ENCODE results near the gene OXGR1. TPM values are rescaled to one million over a fixed set of nuclear protein-coding genes. Genes with fewer than 3 reads are reported as not detected.

Gene OXGR1
- total RNA-seq, 1 donor from 2014 or later, result 0.74 TPM

- intact Hi-C loops (cut with DNase I), result no loop called here
- H3K4me1 ChIP-seq, result no peaks in the 10 kb centered on the region
- no peak for TF ChIP-seq POLR2A (IDR thresholded peaks at IDR 0.05)
- H3K27ac ChIP-seq, result no peak overlapping the region
- H3K9me3 ChIP-seq, result no peaks in the 10 kb centered on the region
- no peak for DNase-seq (ENCODE audit: extremely low spot score in 2 of 2)
- H3K4me3 ChIP-seq, result no peak overlapping the region
- H3K36me3 ChIP-seq, result no peaks in the 10 kb centered on the region
- H3K27me3 ChIP-seq, result no peaks in the 10 kb centered on the region
Observed at GRCh38 chr13:97012251-97013048, 18.2 kb upstream of the OXGR1 start.

GRCh38 chr13:97011446-97012131, 17.3 kb upstream of the OXGR1 start:
- Histone ChIP-seq H3K27ac (no peak overlapping the region), H3K4me1 (no peaks in the 10 kb centered on the region), H3K27me3 (no peaks in the 10 kb centered on the region), H3K4me3 (no peak overlapping the region), H3K9me3 (no peaks in the 10 kb centered on the region), H3K36me3 (no peaks in the 10 kb centered on the region)
- intact Hi-C loops (cut with DNase I), result no loop called here
- no peak for DNase-seq (ENCODE audit: extremely low spot score in 2 of 2)
- no peak for TF ChIP-seq CTCF (IDR thresholded peaks at IDR 0.05)
- TF ChIP-seq POLR2AphosphoS5 (IDR thresholded peaks at IDR 0.05; ENCODE audit: insufficient read depth in 1 of 2, low read depth in 1 of 2), result no peak
- no peak for TF ChIP-seq POLR2A (IDR thresholded peaks at IDR 0.05)

- no peaks in the 10 kb centered on the region for H3K27me3 ChIP-seq
- DNase-seq (ENCODE audit: extremely low spot score in 2 of 2), result no peak
- no peaks in the 10 kb centered on the region for H3K4me1 ChIP-seq
- no peaks in the 10 kb centered on the region for H3K36me3 ChIP-seq
- no peak overlapping the region for H3K4me3 ChIP-seq
- H3K9me3 ChIP-seq, result no peaks in the 10 kb centered on the region
- TF ChIP-seq CTCF (IDR thresholded peaks at IDR 0.05) (no peak), POLR2A (IDR thresholded peaks at IDR 0.05) (no peak), POLR2AphosphoS5 (IDR thresholded peaks at IDR 0.05; ENCODE audit: insufficient read depth in 1 of 2, low read depth in 1 of 2) (no peak)
- no peak overlapping the region for H3K27ac ChIP-seq
- intact Hi-C loops (cut with DNase I), result no loop called here
Observed at GRCh38 chr13:97008643-97009042, 14.4 kb upstream of the OXGR1 start.

- intact Hi-C loops (cut with DNase I), result no loop called here
- Histone ChIP-seq H3K4me3 (no peak overlapping the region), H3K9me3 (no peaks in the 10 kb centered on the region), H3K27ac (no peak overlapping the region), H3K27me3 (no peaks in the 10 kb centered on the region), H3K36me3 (no peaks in the 10 kb centered on the region), H3K4me1 (no peaks in the 10 kb centered on the region)
- TF ChIP-seq POLR2A (IDR thresholded peaks at IDR 0.05) (no peak), POLR2AphosphoS5 (IDR thresholded peaks at IDR 0.05; ENCODE audit: insufficient read depth in 1 of 2, low read depth in 1 of 2) (no peak), CTCF (IDR thresholded peaks at IDR 0.05) (no peak)
- no peak for DNase-seq (ENCODE audit: extremely low spot score in 2 of 2)
Observed at GRCh38 chr13:97005625-97006262, 11.5 kb upstream of the OXGR1 start.

GRCh38 chr13:97004886-97005285, 10.6 kb upstream of the OXGR1 start:
- TF ChIP-seq POLR2A (IDR thresholded peaks at IDR 0.05) (no peak), POLR2AphosphoS5 (IDR thresholded peaks at IDR 0.05; ENCODE audit: insufficient read depth in 1 of 2, low read depth in 1 of 2) (no peak), CTCF (IDR thresholded peaks at IDR 0.05) (no peak)
- intact Hi-C loops (cut with DNase I), result no loop called here
- H3K9me3 ChIP-seq, result no peaks in the 10 kb centered on the region

More at GRCh38 chr13:97004886-97005285, 10.6 kb upstream of the OXGR1 start:
- no peak overlapping the region for H3K27ac ChIP-seq
- H3K27me3 ChIP-seq, result no peaks in the 10 kb centered on the region
- no peaks in the 10 kb centered on the region for H3K36me3 ChIP-seq
- no peak overlapping the region for H3K4me3 ChIP-seq
- DNase-seq (ENCODE audit: extremely low spot score in 2 of 2), result no peak
- H3K4me1 ChIP-seq, result no peaks in the 10 kb centered on the region

Measured in vagina (tissue), 2 donors.